Cardiac muscle cell (in vitro differentiated cells and primary cell): ENCODE measurements around the gene DBH. TPM values are rescaled to one million over a fixed set of nuclear protein-coding genes. Genes with fewer than 3 reads are reported as not detected.

Experiments used
- DNase-seq, 2 donors: peaks; one replicate each; pipeline versions ENCODE4 v3.0.0 to v3.0.0-alpha.2; 2010 to 2017; ENCODE audit warnings: low read depth in 1 of 2, low spot score in 1 of 2
- H3K27ac ChIP-seq: fragments of 200-600 bp; sonication (generic); 2 replicates; pipeline ENCODE4 v1.5.1; 2016
- H3K27me3 ChIP-seq: fragments of 200-600 bp; sonication (generic); 2 replicates; pipeline ENCODE4 v1.6.0; 2016; ENCODE audit warnings: control low read depth
- H3K36me3 ChIP-seq: fragments of 200-600 bp; sonication (generic); 2 replicates; pipeline ENCODE4 v1.5.1; 2016; ENCODE audit warnings: control low read depth
- H3K4me1 ChIP-seq: fragments of 200-600 bp; sonication (generic); 2 replicates; pipeline ENCODE4 v1.8.1; 2017; ENCODE audit warnings: low read depth, mild to moderate bottlenecking, mixed run types
- H3K4me3 ChIP-seq: fragments of 200-600 bp; sonication (generic); 2 replicates; pipeline ENCODE4 v1.5.1; 2016; ENCODE audit warnings: mild to moderate bottlenecking
- H3K9me3 ChIP-seq: fragments of 200-600 bp; sonication (generic); 2 replicates; pipeline ENCODE4 v1.5.1; 2017; ENCODE audit warnings: low read depth, mild to moderate bottlenecking, control low read depth
- polyA plus RNA-seq: library from polyadenylated mRNA; unstranded; fragments of >200 nt; fragmentation: Nextera tagmentation; extraction: Ambion mirVana; gene quantifications from 2 replicates; pipeline ENCODE4 v1.2.1, GENCODE V29; 2016
- total RNA-seq: library from RNA; depleted of rRNA; stranded (reverse); fragments of >200 nt; gene quantifications from 2 replicates; pipeline ENCODE4 v1.2.3, GENCODE V29; 2016
- TF ChIP-seq, protein P1 (sequence below): IDR thresholded peaks from 2 replicates; pipeline ENCODE4 v1.5.1; 2012; ENCODE audit warnings: low read depth, mild to moderate bottlenecking, low read length

DBH gene
- total and polyA plus RNA-seq, 2 experiments from 2014 or later: 0.07 TPM; not detected in 1

DNA sequence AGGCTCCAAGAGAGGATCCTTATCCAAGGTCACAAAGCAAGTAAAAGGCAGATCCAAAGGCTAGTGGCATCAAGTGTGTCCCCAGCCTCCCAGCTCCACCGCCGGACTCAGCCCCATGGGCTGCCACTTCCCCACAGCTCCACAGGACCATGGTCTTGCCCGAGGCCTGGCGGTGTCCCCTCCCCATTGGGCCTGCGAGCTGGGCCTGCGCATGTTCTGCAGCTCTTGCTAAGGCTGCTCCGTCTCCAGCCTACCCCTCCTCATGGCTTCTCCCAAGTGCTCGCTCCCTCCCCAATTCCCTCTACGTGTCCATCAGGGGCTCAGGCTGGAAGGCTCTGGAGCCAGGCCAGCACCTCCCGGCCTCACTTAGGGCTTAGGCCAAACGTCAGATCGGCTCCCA lies 29.4 kb downstream of the DBH start:
- Histone ChIP-seq H3K36me3 (no peaks in the 10 kb centered on the region), H3K9me3 (no peaks in the 10 kb centered on the region), H3K4me3 (no peak overlapping the region), H3K27ac (no peak overlapping the region), H3K4me1 (no peaks in the 10 kb centered on the region), H3K27me3 (no peaks in the 10 kb centered on the region)
- TF ChIP-seq, protein P1, sequence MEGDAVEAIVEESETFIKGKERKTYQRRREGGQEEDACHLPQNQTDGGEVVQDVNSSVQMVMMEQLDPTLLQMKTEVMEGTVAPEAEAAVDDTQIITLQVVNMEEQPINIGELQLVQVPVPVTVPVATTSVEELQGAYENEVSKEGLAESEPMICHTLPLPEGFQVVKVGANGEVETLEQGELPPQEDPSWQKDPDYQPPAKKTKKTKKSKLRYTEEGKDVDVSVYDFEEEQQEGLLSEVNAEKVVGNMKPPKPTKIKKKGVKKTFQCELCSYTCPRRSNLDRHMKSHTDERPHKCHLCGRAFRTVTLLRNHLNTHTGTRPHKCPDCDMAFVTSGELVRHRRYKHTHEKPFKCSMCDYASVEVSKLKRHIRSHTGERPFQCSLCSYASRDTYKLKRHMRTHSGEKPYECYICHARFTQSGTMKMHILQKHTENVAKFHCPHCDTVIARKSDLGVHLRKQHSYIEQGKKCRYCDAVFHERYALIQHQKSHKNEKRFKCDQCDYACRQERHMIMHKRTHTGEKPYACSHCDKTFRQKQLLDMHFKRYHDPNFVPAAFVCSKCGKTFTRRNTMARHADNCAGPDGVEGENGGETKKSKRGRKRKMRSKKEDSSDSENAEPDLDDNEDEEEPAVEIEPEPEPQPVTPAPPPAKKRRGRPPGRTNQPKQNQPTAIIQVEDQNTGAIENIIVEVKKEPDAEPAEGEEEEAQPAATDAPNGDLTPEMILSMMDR: no peak
- DNase-seq: no peak

DNA sequence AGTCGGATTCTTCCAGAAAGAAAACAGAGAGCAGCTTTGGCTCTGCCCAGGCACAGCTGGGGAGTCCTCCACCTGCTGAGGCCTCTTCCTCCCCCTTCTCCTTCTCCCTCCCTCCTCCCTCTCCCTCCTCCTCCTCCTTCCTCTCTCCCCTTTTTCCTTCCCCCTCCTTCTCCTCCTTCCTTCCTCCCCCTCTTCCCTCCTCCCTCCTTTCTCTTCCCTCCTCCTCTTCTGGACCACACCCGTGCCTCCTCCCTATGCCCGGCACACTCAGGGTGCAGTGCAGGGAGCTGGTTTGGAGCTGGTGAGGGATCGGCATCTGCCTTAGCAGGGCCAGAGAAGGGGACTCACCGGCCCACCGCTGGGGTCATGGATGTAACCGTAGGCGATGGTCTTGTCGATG lies 30.2 kb downstream of the DBH start:
- Histone ChIP-seq H3K36me3 (no peaks in the 10 kb centered on the region), H3K4me3 (no peak overlapping the region), H3K27me3 (no peaks in the 10 kb centered on the region), H3K9me3 (no peaks in the 10 kb centered on the region), H3K27ac (no peak overlapping the region), H3K4me1 (no peaks in the 10 kb centered on the region)
- no peak for DNase-seq
- TF ChIP-seq, protein P1: no peak

DNA sequence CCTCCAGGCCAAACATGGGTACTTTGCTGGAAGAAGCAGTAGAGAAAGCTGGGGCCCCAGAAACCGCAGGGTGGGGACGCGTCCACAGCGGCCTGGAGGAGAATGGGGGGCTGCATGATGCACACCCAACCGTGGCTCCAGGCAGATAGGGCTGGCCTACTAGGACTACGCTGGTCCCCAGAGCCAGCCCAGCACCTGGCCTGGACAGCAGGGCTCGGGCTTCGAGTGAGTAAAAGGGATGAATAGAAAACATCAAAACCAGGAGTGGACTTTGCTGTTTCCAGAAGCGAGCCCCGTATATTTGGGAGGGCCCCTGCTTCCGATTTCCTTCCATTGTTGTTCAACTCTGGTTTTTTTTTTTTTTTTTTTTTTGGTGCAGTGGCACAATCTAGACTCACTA lies 30.7 kb downstream of the DBH start:
- Histone ChIP-seq H3K4me3 (no peak overlapping the region), H3K27me3 (no peaks in the 10 kb centered on the region), H3K36me3 (no peaks in the 10 kb centered on the region), H3K9me3 (no peaks in the 10 kb centered on the region), H3K4me1 (no peaks in the 10 kb centered on the region), H3K27ac (no peak overlapping the region)
- TF ChIP-seq, protein P1: no peak
- DNase-seq: no peak

DNA sequence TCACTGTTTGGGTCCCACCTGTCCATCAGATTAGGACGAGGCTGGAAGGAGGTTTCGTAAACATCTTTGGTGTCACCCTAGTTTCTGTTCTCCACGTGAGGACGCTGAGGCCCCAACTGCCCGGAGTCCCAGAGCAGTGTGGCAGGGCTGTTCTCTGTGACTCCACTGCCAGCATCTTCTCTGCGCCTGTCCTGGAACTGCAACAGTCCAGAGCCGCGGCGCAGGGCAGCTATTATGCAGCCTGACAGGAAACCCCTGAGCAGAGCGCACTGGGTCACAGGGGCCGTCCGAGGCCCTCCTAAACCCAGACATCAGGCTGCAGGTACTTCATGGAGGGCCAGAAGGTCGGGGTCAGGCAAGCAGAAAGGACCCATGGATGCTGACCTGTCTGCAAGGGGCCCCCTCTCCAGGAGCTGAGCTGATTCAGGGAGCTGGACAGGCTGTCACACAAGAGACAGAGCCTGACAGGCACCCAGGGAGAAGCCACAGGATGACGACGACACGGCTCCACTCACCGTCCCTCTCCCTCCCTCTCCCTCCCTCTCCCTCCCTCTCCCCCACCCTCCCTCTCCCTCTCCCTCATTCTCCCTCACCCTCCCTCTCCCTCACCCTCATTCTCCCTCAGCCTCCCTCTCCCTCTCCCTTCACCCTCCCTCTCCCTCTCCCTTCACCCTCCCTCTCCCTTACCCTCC lies 31.7 kb downstream of the DBH start:
- H3K27me3 ChIP-seq: no peaks in the 10 kb centered on the region
- H3K4me3 ChIP-seq: no peak overlapping the region
- H3K9me3 ChIP-seq: no peaks in the 10 kb centered on the region
- H3K4me1 ChIP-seq: peaks cover 4% of the 10 kb centered on the region
- TF ChIP-seq, protein P1: no peak
- DNase-seq: no peak
- no peaks in the 10 kb centered on the region for H3K36me3 ChIP-seq
- no peak overlapping the region for H3K27ac ChIP-seq

DNA sequence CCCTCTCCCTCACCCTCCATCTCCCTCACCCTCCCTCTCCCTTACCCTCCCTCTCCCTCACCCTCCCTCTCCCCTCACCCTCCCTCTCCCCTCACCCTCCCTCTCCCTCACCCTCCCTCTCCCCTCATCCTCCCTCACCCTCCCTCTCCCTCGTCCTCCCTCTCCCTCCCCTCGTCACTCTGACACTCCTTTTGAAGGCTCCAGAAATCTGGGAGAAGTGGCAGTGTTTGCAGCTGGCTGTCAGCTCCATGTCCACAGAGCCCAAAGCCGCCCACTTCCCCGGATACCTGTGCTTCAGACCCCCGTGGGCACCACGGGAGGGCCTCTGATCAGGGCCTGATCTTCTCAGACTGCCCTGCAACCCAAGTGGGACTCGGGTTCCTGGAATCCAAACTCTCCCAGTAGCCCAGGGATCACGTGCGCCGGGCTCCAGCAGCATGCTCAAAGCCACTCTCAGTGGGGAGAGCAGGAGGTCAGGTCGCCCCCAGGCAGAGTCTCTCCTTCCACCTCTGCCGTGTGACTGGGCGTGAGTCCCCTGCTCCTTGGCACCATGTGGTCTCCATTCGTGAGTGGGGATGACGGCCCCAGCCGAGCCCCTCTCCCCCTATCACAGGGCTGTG lies 33.1 kb downstream of the DBH start:
- Histone ChIP-seq H3K4me1 (peaks cover 17% of the 10 kb centered on the region), H3K27me3 (no peaks in the 10 kb centered on the region), H3K36me3 (no peaks in the 10 kb centered on the region), H3K9me3 (no peaks in the 10 kb centered on the region), H3K4me3 (no peak overlapping the region), H3K27ac (no peak overlapping the region)
- TF ChIP-seq, protein P1: no peak
- DNase-seq: no peak
